HepG2 (cell line): ENCODE results near the gene ANKRD53. TPM values are rescaled to one million over a fixed set of nuclear protein-coding genes. Genes with fewer than 3 reads are reported as not detected.
"Not testable (repeated sequence)": the region's sequence is repeated elsewhere in the genome, so short reads cannot be mapped to it uniquely, and the experiment has no call there.

Source experiments
- ATAC-seq: fragments of 200-7000 bp; cut with Tn5 transposase; 3 replicates; pipeline ENCODE4 v1.9.1; 2020; ENCODE audit warnings: mild to moderate bottlenecking, moderate library complexity
- BruUV-seq: library from RNA; stranded (reverse); fragments of 400-500 nt; replicated peaks from 2 replicates; lab custom pipeline; 2021; lab: Mats Ljungman, UMichigan
- CTCF ChIA-PET: fragments of 300-600 bp; formaldehyde crosslinking; extraction: SDS; loops from one replicate; lab custom pipeline; 2021; ENCODE audit warnings: low total read pairs, inconsistent platforms, low intra/inter-chr PET ratio; lab: Yijun Ruan, JAX
- POLR2A ChIA-PET: fragments of 350-600 bp; sonication (Branson Sonifier 250); formaldehyde crosslinking; loops from one replicate; lab custom pipeline; 2020; ENCODE audit warnings: antibody characterized with exemption, inconsistent platforms; lab: Yijun Ruan, JAX
- DNase-seq: peaks from one replicate; pipeline ENCODE4 v3.0.0-alpha.2; 2015; ENCODE audit warnings: low spot score
- FAIRE-seq: peaks from 3 replicates; lab custom pipeline; 2011; peaks lifted over from hg19 to GRCh38; lab: Jason Lieb, UNC
- H2AFZ ChIP-seq: one replicate; pipeline ENCODE4 v1.6.1; 2011; ENCODE audit warnings: low read length, inconsistent platforms
- H3K27ac ChIP-seq: fragments of 300-600 bp; 3 replicates; pipeline ENCODE4 v1.8.0; 2011; ENCODE audit warnings: mixed run types, mild to moderate bottlenecking, mixed read lengths, low read length, inconsistent platforms; ENCODE audit not compliant: insufficient read depth; ENCODE audit errors: extremely low read length
- H3K27me3 ChIP-seq, 2 experiments: fragments of 200-600 bp in 1 of 2; 2 replicates in 1 of 2; 3 replicates in 1 of 2; pipeline versions ENCODE4 v1.6.0 to v1.8.0; 2011; ENCODE audit warnings: low read length in 2 of 2, mild to moderate bottlenecking in 2 of 2, moderate library complexity in 2 of 2, inconsistent platforms in 1 of 2; ENCODE audit not compliant: insufficient read depth in 2 of 2, control insufficient read depth in 1 of 2
- H3K36me3 ChIP-seq, 2 experiments: fragments of 200-600 bp in 1 of 2; replicated peaks in 1 of 2; 2 replicates in 1 of 2; 3 replicates in 1 of 2; pipeline versions ENCODE4 v1.5.1 to v1.8.0; 2011; ENCODE audit warnings: low read length in 2 of 2, inconsistent platforms in 1 of 2; ENCODE audit not compliant: insufficient read depth in 2 of 2, control insufficient read depth in 1 of 2
- H3K4me1 ChIP-seq: 2 replicates; pipeline ENCODE4 v1.5.1; 2012; ENCODE audit warnings: low read length, inconsistent platforms; ENCODE audit not compliant: insufficient read depth
- H3K4me2 ChIP-seq: 2 replicates; pipeline ENCODE4 v1.6.0; 2011; ENCODE audit warnings: low read depth, low read length, inconsistent platforms
- H3K4me3 ChIP-seq, 3 experiments: fragments of 200-600 bp in 1 of 3; sonication (generic), shearing (Covaris generic) in 1 of 3; replicated peaks in 1 of 3; 2 replicates each; pipeline ENCODE4 v1.5.1; 2011 to 2016; ENCODE audit warnings: low read length in 3 of 3, inconsistent platforms in 2 of 3, low read depth in 2 of 3, mild to moderate bottlenecking in 2 of 3, control low read depth in 1 of 3, mixed read lengths in 1 of 3; ENCODE audit not compliant: insufficient read depth in 1 of 3
- H3K79me2 ChIP-seq: one replicate; pipeline ENCODE4 v1.6.1; 2011; ENCODE audit warnings: low read length, inconsistent platforms; ENCODE audit not compliant: insufficient read depth
- H3K9ac ChIP-seq: 2 replicates; pipeline ENCODE4 v1.6.0; 2011; ENCODE audit warnings: mild to moderate bottlenecking, low read depth, low read length, inconsistent platforms; ENCODE audit not compliant: insufficient read depth
- H3K9me3 ChIP-seq: 2 replicates; pipeline ENCODE4 v1.5.1; 2012; ENCODE audit warnings: mild to moderate bottlenecking, low read length
- H4K20me1 ChIP-seq: 2 replicates; pipeline ENCODE4 v1.6.0; 2011; ENCODE audit warnings: inconsistent platforms, mild to moderate bottlenecking, low read length, moderate library complexity; ENCODE audit not compliant: insufficient read depth
- CTCF ChIP-seq: sonication (generic); formaldehyde crosslinking; IDR thresholded peaks from 2 replicates; pipeline ENCODE4 v1.5.0; 2020; ENCODE audit warnings: mild to moderate bottlenecking, missing genetic modification reagents, moderate library complexity
- FOSL2 ChIP-seq: sonication (generic); formaldehyde crosslinking; IDR thresholded peaks from 2 replicates; pipeline ENCODE4 v1.4.0; 2020; ENCODE audit warnings: missing genetic modification reagents
- RELA ChIP-seq: sonication (generic); formaldehyde crosslinking; IDR thresholded peaks from 2 replicates; pipeline ENCODE4 v1.4.0; 2020; ENCODE audit warnings: missing genetic modification reagents
- STAG1 ChIP-seq: sonication (generic); formaldehyde crosslinking; IDR thresholded peaks from 2 replicates; pipeline ENCODE4 v1.4.0; 2020; ENCODE audit warnings: missing genetic modification reagents
- ZNF263 ChIP-seq: sonication (generic); formaldehyde crosslinking; IDR thresholded peaks from 2 replicates; pipeline ENCODE4 v1.4.0; 2020; ENCODE audit warnings: missing genetic modification reagents
- WGBS: methylation state at CpG from one replicate; pipeline ENCODE4 v1.1.6; 2017; ENCODE audit warnings: low lambda C conversion rate; 5-methylcytosine and 5-hydroxymethylcytosine counted together
- in situ Hi-C: cut with HindIII; loops from 2 replicates; pipeline ENCODE4 v1.10.0; 2017; ENCODE audit warnings: low pct_unique_long_range_greater_than_20kb; ENCODE audit not compliant: extremely low pct_ligation_motif_present
- intact Hi-C: fragments of 100-400 bp; cut with micrococcal nuclease; formaldehyde crosslinking; loops from one replicate; pipeline ENCODE4 v1.10.0; 2022; ENCODE audit not compliant: unreplicated experiment
- polyA plus RNA-seq, 8 experiments: library from polyadenylated mRNA; depleted of rRNA in 3 of 8; stranded (reverse) in 7 of 8; unstranded in 1 of 8; fragments of >200 nt; fragmentation: Illumina TruSeq in 4 of 8; extraction: Trizol in 4 of 8; gene quantifications; 2 replicates each; pipeline versions ENCODE4 v1.2.1 to v1.2.3, GENCODE V29; 2011 to 2016; ENCODE audit warnings: low read depth in 4 of 8, missing spikeins in 1 of 8, mixed read lengths in 1 of 8; ENCODE audit not compliant: insufficient read depth in 1 of 8
- small RNA-seq, 3 experiments: library from RNA; depleted of rRNA; stranded (forward); fragments of <200 nt; gene quantifications; one replicate each; pipeline ENCODE3, GENCODE V24; 2012; ENCODE audit warnings: low read depth in 2 of 3, low replicate concordance in 1 of 3; ENCODE audit not compliant: insufficient read length in 3 of 3, insufficient read depth in 2 of 3
- total RNA-seq, 5 experiments: library from RNA; depleted of rRNA; stranded (reverse); fragments of >200 nt; fragmentation: Illumina TruSeq; extraction: Trizol; gene quantifications; 2 replicates each; pipeline ENCODE4 v1.2.3, GENCODE V29; 2016; ENCODE audit warnings: low read depth in 1 of 5

ANKRD53 gene
- total and polyA plus RNA-seq, 2 of the 13 experiments (the other 11 are each of a cell fraction or from before 2014, with no cell fraction given), result 0.15 TPM; not detected in 1

GRCh38 chr2:71023553-71024243 is 45.3 kb downstream of the ANKRD53 start:
- WGBS, result 37% methylated on average over 15 of the region's 15 CpGs
- H3K9me3 ChIP-seq, in situ Hi-C loops, H3K4me3 ChIP-seq, DNase-seq, H3K27ac ChIP-seq, FAIRE-seq, H3K9ac ChIP-seq, H3K36me3 ChIP-seq, H2AFZ ChIP-seq, ATAC-seq, H3K79me2 ChIP-seq, intact Hi-C loops, BruUV-seq, CTCF ChIA-PET: not testable (repeated sequence)
- H3K27me3 ChIP-seq, result peaks cover 0 to 12% of the 10 kb centered on the region in 2 experiments; a peak in 2 of 5 replicates
- peak; percentile 59; the same call in 1 of the 2 replicates for TF ChIP-seq FOSL2 (CRISPR knock-in tag)
- peak; percentile 51 for TF ChIP-seq STAG1
- peak; percentile 74; the same call in 1 of the 2 replicates for TF ChIP-seq ZNF263 (CRISPR knock-in tag)
- TF ChIP-seq CTCF (CRISPR knock-in tag), result peak; percentile 55
- TF ChIP-seq RELA, result peak; percentile 74; the same call in 1 of the 2 replicates
- TF ChIP-seq, all 625 proteins: peak for 5; not testable (repeated sequence) for 620
- not testable (repeated sequence) for H3K4me2 ChIP-seq, H4K20me1 ChIP-seq
- H3K4me1 ChIP-seq, result peaks cover 16% of the 10 kb centered on the region
- POLR2A ChIA-PET, result interaction anchor here (1.3 to 2.0 kb wide), 2 partner anchors 23 to 45 kb away, joined by 5 to 7 read pairs; partner anchors contain the start of gene NAGK

Small RNAs within 50 kb of the gene (small RNA-seq; reads per million reads assigned to genes)
- gene RN7SL160P, result 0 reads per million in 3 experiments

Other genes starting within 250 kb of the ANKRD53 start
- gene ADD2, start 210.4 kb upstream of the ANKRD53 start, total RNA-seq (2016; rRNA removed; fragmentation: Illumina TruSeq; extraction: Trizol), result 0.13 TPM in 1 of 2 replicates, not detected in the other
- gene ADD2, start 210.4 kb upstream of the ANKRD53 start, polyA plus RNA-seq (2011; rRNA removed), result 0.05 and 0.07 TPM in 2 replicates
- gene FIGLA, start 188.0 kb upstream of the ANKRD53 start, total RNA-seq (2016; rRNA removed; fragmentation: Illumina TruSeq; extraction: Trizol), result not detected in 2 replicates
- not detected in 2 replicates for gene FIGLA, start 188.0 kb upstream of the ANKRD53 start, polyA plus RNA-seq (2011; rRNA removed)
- 0.13 TPM in 2 replicates for gene CLEC4F, start 158.0 kb upstream of the ANKRD53 start, total RNA-seq (2016; rRNA removed; fragmentation: Illumina TruSeq; extraction: Trizol)
- gene CLEC4F, start 158.0 kb upstream of the ANKRD53 start, polyA plus RNA-seq (2011; rRNA removed), result 0.12 and 0.14 TPM in 2 replicates
- 0.09 and 0.27 TPM in 2 replicates for gene CD207, start 142.8 kb upstream of the ANKRD53 start, total RNA-seq (2016; rRNA removed; fragmentation: Illumina TruSeq; extraction: Trizol)
- 0.13 and 0.15 TPM in 2 replicates for gene CD207, start 142.8 kb upstream of the ANKRD53 start, polyA plus RNA-seq (2011; rRNA removed)
- 3.9 and 4.1 TPM in 2 replicates for gene VAX2, start 78.1 kb upstream of the ANKRD53 start, total RNA-seq (2016; rRNA removed; fragmentation: Illumina TruSeq; extraction: Trizol)
- gene VAX2, start 78.1 kb upstream of the ANKRD53 start, polyA plus RNA-seq (2011; rRNA removed), result 2.1 and 3.0 TPM in 2 replicates
- 0.58 TPM in 1 of 2 replicates, not detected in the other for gene ATP6V1B1, start 42.7 kb upstream of the ANKRD53 start, total RNA-seq (2016; rRNA removed; fragmentation: Illumina TruSeq; extraction: Trizol)
- gene ATP6V1B1, start 42.7 kb upstream of the ANKRD53 start, polyA plus RNA-seq (2011; rRNA removed), result 1.6 and 1.8 TPM in 2 replicates
- 36.0 and 43.8 TPM in 2 replicates for gene TEX261, start 16.2 kb downstream of the ANKRD53 start, total RNA-seq (2016; rRNA removed; fragmentation: Illumina TruSeq; extraction: Trizol)
- gene TEX261, start 16.2 kb downstream of the ANKRD53 start, polyA plus RNA-seq (2011; rRNA removed), result 68.7 and 78.7 TPM in 2 replicates
- gene NAGK, start 90.0 kb downstream of the ANKRD53 start, total RNA-seq (2016; rRNA removed; fragmentation: Illumina TruSeq; extraction: Trizol), result 29.8 and 35.2 TPM in 2 replicates
- 24.4 and 32.1 TPM in 2 replicates for gene NAGK, start 90.0 kb downstream of the ANKRD53 start, polyA plus RNA-seq (2011; rRNA removed)
- gene MCEE, start 151.6 kb downstream of the ANKRD53 start, total RNA-seq (2016; rRNA removed; fragmentation: Illumina TruSeq; extraction: Trizol), result 56.1 and 66.9 TPM in 2 replicates
- 23.5 and 32.0 TPM in 2 replicates for gene MCEE, start 151.6 kb downstream of the ANKRD53 start, polyA plus RNA-seq (2011; rRNA removed)
- gene MPHOSPH10, start 152.0 kb downstream of the ANKRD53 start, total RNA-seq (2016; rRNA removed; fragmentation: Illumina TruSeq; extraction: Trizol), result 137 and 201 TPM in 2 replicates
- 21.4 and 37.8 TPM in 2 replicates for gene MPHOSPH10, start 152.0 kb downstream of the ANKRD53 start, polyA plus RNA-seq (2011; rRNA removed)
- gene PAIP2B, start 248.5 kb downstream of the ANKRD53 start, total RNA-seq (2016; rRNA removed; fragmentation: Illumina TruSeq; extraction: Trizol), result 0.29 and 0.46 TPM in 2 replicates
- gene PAIP2B, start 248.5 kb downstream of the ANKRD53 start, polyA plus RNA-seq (2011; rRNA removed), result 0.16 and 0.18 TPM in 2 replicates